GM18867 (cell line): Measurements from ENCODE around the gene IFT20.
"Not testable (repeated sequence)": the region's sequence is repeated elsewhere in the genome, so short reads cannot be mapped to it uniquely, and the experiment has no call there.

ENCODE experiments used
- ATAC-seq: cut with Tn5 transposase; IDR thresholded peaks from one replicate; pipeline ENCODE4 v1.9.1; 2021; ENCODE audit warnings: mild to moderate bottlenecking, moderate library complexity; ENCODE audit not compliant: unreplicated experiment

Gene IFT20

GRCh38 chr17:28317099-28317965, 17.9 kb downstream of the IFT20 start:
- ATAC-seq, result no peak

GRCh38 chr17:28315846-28316705, 19.2 kb downstream of the IFT20 start:
- no peak for ATAC-seq

GRCh38 chr17:28313841-28314240, 21.4 kb downstream of the IFT20 start:
- ATAC-seq, result no peak

- ATAC-seq, result no peak
These were observed 28.3 kb downstream of the IFT20 start for GRCh38 chr17:28306954-28307401.

GRCh38 chr17:28298449-28298848, 36.8 kb downstream of the IFT20 start:
- ATAC-seq, result no peak

- ATAC-seq, result no peak
These were observed 39.3 kb downstream of the IFT20 start for GRCh38 chr17:28295677-28296578.

GRCh38 chr17:28293994-28294393, 41.3 kb downstream of the IFT20 start:
- no peak for ATAC-seq

- not testable (repeated sequence) for ATAC-seq
These were observed 42.4 kb downstream of the IFT20 start for GRCh38 chr17:28292878-28293277.

- no peak for ATAC-seq
These were observed 43.4 kb downstream of the IFT20 start for GRCh38 chr17:28291780-28292330.

- no peak for ATAC-seq
These were observed 44.6 kb downstream of the IFT20 start for GRCh38 chr17:28290703-28291102.

- ATAC-seq, result no peak
These were observed 49.3 kb downstream of the IFT20 start for GRCh38 chr17:28285965-28286364.

GRCh38 chr17:28282596-28282995, 52.7 kb downstream of the IFT20 start:
- no peak for ATAC-seq

- ATAC-seq, result no peak
These were observed 54.4 kb downstream of the IFT20 start for GRCh38 chr17:28280826-28281225.

GRCh38 chr17:28279411-28279810, 55.9 kb downstream of the IFT20 start:
- ATAC-seq, result no peak
